ENCODE data around the gene ODF2. TPM values are rescaled to one million over a fixed set of nuclear protein-coding genes. Genes with fewer than 3 reads are reported as not detected.

Gene ODF2
- total and polyA plus RNA-seq, 2 of the 13 experiments (the other 11 are each of a cell fraction or from before 2014, with no cell fraction given): 9.8 to 31.3 TPM

DNA sequence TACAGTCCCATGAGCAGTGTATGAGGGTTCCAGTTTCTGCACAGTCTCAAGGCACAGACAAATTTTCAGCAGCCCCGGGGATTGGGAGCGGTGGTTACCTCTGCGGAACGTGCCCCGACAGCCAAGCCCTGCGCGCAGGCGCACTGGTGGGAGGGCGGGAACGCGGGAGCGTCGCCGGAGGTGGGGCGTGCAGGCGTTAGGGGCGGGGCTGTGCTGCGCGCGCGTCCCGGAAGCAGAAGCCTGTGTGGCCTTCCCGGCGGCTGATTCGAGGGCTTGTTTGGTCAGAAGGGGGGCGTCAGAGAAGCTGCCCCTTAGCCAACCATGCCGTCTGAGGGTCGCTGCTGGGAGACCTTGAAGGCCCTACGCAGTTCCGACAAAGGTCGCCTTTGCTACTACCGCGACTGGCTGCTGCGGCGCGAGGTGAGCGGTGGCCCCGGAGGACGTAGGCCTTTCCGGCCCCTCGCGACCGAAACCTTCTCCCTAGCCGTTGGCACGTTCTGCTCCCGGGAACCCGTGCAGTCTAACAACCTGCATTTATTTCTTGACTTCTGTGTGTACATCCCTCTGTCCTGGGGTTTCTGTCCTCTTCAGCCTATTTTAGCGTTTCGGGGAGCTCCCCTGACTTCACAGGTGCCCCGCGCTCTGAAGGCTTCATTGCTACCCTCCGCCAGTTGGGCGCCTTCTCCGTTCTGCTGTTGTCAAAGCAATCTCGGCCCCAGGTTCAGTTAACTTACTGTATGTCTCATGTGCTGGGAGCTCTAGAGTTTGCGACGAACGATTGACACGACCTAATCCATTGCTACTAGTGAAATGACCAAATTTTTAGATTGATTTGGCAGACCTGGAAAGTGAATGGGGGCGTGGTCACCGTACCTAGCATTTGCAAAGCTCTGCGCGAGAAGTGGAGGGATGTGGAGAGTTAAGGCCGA, 48.9 kb downstream of the ODF2 start, which contains the start of gene GLE1 (continued):
- TF ChIP-seq, protein P1, sequence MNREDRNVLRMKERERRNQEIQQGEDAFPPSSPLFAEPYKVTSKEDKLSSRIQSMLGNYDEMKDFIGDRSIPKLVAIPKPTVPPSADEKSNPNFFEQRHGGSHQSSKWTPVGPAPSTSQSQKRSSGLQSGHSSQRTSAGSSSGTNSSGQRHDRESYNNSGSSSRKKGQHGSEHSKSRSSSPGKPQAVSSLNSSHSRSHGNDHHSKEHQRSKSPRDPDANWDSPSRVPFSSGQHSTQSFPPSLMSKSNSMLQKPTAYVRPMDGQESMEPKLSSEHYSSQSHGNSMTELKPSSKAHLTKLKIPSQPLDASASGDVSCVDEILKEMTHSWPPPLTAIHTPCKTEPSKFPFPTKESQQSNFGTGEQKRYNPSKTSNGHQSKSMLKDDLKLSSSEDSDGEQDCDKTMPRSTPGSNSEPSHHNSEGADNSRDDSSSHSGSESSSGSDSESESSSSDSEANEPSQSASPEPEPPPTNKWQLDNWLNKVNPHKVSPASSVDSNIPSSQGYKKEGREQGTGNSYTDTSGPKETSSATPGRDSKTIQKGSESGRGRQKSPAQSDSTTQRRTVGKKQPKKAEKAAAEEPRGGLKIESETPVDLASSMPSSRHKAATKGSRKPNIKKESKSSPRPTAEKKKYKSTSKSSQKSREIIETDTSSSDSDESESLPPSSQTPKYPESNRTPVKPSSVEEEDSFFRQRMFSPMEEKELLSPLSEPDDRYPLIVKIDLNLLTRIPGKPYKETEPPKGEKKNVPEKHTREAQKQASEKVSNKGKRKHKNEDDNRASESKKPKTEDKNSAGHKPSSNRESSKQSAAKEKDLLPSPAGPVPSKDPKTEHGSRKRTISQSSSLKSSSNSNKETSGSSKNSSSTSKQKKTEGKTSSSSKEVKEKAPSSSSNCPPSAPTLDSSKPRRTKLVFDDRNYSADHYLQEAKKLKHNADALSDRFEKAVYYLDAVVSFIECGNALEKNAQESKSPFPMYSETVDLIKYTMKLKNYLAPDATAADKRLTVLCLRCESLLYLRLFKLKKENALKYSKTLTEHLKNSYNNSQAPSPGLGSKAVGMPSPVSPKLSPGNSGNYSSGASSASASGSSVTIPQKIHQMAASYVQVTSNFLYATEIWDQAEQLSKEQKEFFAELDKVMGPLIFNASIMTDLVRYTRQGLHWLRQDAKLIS (CRISPR knock-in tag; IDR thresholded peaks at IDR 0.05): no peak
- no peak for TF ChIP-seq HOXA9 (CRISPR knock-in tag; IDR thresholded peaks at IDR 0.05; ENCODE audit: borderline replicate concordance)
- TF ChIP-seq, protein P2, sequence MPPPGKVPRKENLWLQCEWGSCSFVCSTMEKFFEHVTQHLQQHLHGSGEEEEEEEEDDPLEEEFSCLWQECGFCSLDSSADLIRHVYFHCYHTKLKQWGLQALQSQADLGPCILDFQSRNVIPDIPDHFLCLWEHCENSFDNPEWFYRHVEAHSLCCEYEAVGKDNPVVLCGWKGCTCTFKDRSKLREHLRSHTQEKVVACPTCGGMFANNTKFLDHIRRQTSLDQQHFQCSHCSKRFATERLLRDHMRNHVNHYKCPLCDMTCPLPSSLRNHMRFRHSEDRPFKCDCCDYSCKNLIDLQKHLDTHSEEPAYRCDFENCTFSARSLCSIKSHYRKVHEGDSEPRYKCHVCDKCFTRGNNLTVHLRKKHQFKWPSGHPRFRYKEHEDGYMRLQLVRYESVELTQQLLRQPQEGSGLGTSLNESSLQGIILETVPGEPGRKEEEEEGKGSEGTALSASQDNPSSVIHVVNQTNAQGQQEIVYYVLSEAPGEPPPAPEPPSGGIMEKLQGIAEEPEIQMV (CRISPR knock-in tag; IDR thresholded peaks at IDR 0.05; ENCODE audit: low read depth): no peak
- TF ChIP-seq, protein P3, sequence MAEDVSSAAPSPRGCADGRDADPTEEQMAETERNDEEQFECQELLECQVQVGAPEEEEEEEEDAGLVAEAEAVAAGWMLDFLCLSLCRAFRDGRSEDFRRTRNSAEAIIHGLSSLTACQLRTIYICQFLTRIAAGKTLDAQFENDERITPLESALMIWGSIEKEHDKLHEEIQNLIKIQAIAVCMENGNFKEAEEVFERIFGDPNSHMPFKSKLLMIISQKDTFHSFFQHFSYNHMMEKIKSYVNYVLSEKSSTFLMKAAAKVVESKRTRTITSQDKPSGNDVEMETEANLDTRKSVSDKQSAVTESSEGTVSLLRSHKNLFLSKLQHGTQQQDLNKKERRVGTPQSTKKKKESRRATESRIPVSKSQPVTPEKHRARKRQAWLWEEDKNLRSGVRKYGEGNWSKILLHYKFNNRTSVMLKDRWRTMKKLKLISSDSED (CRISPR knock-in tag; IDR thresholded peaks at IDR 0.05): no peak
- TF ChIP-seq MIER2 (CRISPR knock-in tag; IDR thresholded peaks at IDR 0.05): no peak
- 0 out of 2 replicates have a peak, but pooled peaks have one; percentile 63 for TF ChIP-seq ZNF678 (CRISPR knock-in tag; IDR thresholded peaks at IDR 0.05)
- TF ChIP-seq NFATC3 (CRISPR knock-in tag; IDR thresholded peaks at IDR 0.05): no peak
- TF ChIP-seq ATF7-NPFF (CRISPR knock-in tag; IDR thresholded peaks at IDR 0.05; ENCODE audit: low read depth): no peak
- TF ChIP-seq, protein P4, sequence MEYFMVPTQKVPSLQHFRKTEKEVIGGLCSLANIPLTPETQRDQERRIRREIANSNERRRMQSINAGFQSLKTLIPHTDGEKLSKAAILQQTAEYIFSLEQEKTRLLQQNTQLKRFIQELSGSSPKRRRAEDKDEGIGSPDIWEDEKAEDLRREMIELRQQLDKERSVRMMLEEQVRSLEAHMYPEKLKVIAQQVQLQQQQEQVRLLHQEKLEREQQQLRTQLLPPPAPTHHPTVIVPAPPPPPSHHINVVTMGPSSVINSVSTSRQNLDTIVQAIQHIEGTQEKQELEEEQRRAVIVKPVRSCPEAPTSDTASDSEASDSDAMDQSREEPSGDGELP (IDR thresholded peaks at IDR 0.05; ENCODE audit: borderline replicate concordance, low read depth): 0 out of 2 replicates have a peak, but pooled peaks have one; percentile 10
- TF ChIP-seq HNRNPH1 (optimal IDR thresholded peaks at IDR 0.05; ENCODE audit: low read depth, low read length): no peak
- TF ChIP-seq KLF16 (CRISPR knock-in tag; IDR thresholded peaks at IDR 0.05): peak in 1 of 2 experiments; percentile 95; a peak in 2 of 4 replicates
- peak; percentile 76 for TF ChIP-seq ISL2 (CRISPR knock-in tag; IDR thresholded peaks at IDR 0.05)
- peak; percentile 14 for TF ChIP-seq FOSL2 (CRISPR knock-in tag; IDR thresholded peaks at IDR 0.05)
- TF ChIP-seq, protein P5, sequence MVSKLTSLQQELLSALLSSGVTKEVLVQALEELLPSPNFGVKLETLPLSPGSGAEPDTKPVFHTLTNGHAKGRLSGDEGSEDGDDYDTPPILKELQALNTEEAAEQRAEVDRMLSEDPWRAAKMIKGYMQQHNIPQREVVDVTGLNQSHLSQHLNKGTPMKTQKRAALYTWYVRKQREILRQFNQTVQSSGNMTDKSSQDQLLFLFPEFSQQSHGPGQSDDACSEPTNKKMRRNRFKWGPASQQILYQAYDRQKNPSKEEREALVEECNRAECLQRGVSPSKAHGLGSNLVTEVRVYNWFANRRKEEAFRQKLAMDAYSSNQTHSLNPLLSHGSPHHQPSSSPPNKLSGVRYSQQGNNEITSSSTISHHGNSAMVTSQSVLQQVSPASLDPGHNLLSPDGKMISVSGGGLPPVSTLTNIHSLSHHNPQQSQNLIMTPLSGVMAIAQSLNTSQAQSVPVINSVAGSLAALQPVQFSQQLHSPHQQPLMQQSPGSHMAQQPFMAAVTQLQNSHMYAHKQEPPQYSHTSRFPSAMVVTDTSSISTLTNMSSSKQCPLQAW (CRISPR knock-in tag; IDR thresholded peaks at IDR 0.05): peak; percentile 68; the same call in 1 of the 2 replicates
- peak; percentile 92 for TF ChIP-seq BRD4 (CRISPR knock-in tag; IDR thresholded peaks at IDR 0.05)
- TF ChIP-seq SMARCE1 (IDR thresholded peaks at IDR 0.05; ENCODE audit: borderline replicate concordance): no peak
- peak; percentile 46; the same call in 1 of the 2 replicates for TF ChIP-seq PAX8 (CRISPR knock-in tag; IDR thresholded peaks at IDR 0.05; ENCODE audit: borderline replicate concordance)
- no peak for TF ChIP-seq SRF (IDR thresholded peaks at IDR 0.05; ENCODE audit: low read depth, low read length)

Data from HepG2 (cell line).